Gastroesophageal sphincter (tissue), 3 donors: ENCODE measurements around the gene FBXL19.
A peak's percentile ranks its signal among the peaks of the same experiment; 100 is the strongest.

Experiments
- CTCF ChIP-seq, 4 experiments: fragments of 200-600 bp in 2 of 4; fragments of 450-650 bp in 2 of 4; sonication (generic) in 1 of 4; IDR thresholded peaks; one replicate each; pipeline ENCODE4 v1.5.1; 2017 to 2019; ENCODE audit warnings: antibody characterized with exemption in 4 of 4, mild to moderate bottlenecking in 2 of 4, moderate library complexity in 2 of 4
- POLR2A ChIP-seq, 2 donors: fragments of 450-650 bp; IDR thresholded peaks; one replicate each; pipeline ENCODE4 v1.6.1; 2017; ENCODE audit warnings: antibody characterized with exemption in 2 of 2, mild to moderate bottlenecking in 2 of 2, moderate library complexity in 1 of 2

- no peak for TF ChIP-seq CTCF (IDR thresholded peaks at IDR 0.05)
- peak; percentile 43 to 54 for TF ChIP-seq POLR2A (IDR thresholded peaks at IDR 0.05)
Observed at GRCh38 chr16:30996985-30997724, 73.8 kb downstream of the FBXL19 start.
